ENCODE measurements around the gene ZNF296.

The ZNF296 gene

DNA sequence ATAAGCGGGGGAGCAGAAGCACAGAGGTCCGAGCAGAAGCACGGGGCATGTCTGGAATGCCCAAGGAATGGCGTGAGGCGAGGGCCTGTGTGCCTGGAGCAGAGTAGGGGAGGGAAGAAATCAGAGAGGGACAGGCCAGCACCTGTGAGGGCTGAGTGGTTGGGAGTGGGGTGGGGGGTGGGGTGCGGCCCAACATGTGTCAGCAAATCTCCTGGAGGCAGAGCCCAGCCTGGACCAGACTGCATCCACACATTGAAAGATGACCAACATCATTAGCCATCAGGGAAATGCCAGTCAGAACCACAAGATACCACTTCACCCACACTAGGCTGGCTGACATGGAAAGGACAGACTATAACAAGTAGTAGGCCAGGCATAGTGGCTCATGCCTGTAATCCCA is 26.2 kb downstream of the ZNF296 start:
- no peaks in the 10 kb centered on the region for H3K9me3 ChIP-seq (ENCODE audit: insufficient read depth, low read depth, low read length)
- no peak overlapping the region for H3K9ac ChIP-seq (ENCODE audit: low read depth, low read length)
- no peak overlapping the region for H3K4me3 ChIP-seq (ENCODE audit: low read length)
- H3K36me3 ChIP-seq (ENCODE audit: insufficient read depth, low read length), result peaks cover 50% of the 10 kb centered on the region
- 96% methylated on average over 6 of the region's 6 CpGs for WGBS
- H3K4me1 ChIP-seq (ENCODE audit: insufficient read depth, low read length), result no peaks in the 10 kb centered on the region
- H3K27ac ChIP-seq (ENCODE audit: low read depth, low read length), result no peak overlapping the region
- no peaks in the 10 kb centered on the region for H3K27me3 ChIP-seq (ENCODE audit: insufficient read depth, low read length)

DNA sequence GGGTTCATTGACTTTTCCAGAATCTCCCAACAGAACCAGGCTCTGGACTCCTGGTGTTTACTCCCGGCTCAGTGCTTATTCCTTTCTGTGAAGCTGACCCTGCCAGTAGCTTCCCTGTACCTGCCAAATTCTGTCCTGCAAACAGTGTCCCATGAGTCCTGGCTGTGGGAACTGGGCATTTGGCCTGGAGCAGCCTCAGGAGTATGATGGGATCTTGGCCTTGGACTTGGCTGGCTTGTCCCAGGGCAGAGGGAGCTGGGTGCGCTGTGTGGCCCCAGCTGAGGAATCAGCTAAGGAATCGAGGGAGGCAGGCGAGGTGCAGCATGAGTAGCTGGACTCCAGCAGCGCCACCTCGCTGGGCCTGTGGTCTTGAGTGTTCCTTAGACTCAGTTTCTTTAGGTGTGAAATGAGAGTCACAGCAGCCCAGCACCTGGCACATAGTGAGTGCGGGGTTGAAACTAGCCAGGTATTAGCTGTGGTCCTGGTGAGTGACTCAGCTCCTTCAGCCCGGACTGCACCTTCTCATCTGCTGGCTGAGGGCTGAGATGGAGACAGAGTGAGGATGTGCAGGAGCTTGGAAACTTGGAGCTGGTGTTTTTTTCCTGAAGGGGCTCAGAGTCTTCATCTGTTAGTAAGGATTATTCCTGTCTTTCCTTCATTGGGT is 27.1 kb downstream of the ZNF296 start:
- no peak overlapping the region for H3K27ac ChIP-seq (ENCODE audit: low read depth, low read length)

DNA sequence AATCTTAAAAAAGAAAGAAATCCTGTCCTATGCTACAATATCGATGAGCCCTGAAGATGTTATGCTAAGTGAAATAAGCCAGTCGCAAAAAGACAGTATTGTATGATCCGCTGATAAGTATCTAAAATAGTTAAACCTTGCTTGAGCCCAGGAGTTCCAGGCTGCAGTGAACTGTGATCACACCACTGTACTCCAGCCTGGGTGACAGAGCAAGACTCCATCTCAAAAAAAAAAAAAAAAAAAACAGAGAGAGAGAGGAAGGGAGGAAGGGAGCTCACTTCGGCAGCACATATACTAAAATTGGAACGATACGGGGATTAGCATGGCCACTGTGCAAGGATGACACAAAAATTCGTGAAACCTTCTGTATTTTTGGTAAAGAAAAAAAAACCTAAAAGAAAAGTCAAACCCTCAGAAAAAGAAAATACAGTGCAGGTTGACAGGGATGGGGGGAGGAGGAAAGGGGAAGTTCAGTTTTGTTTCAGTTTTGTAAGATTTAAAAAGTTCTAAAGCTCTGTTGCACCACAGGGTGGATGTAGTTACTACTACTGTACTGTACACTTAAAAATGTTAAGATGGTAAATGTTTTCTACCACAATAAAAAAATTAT is 29.0 kb downstream of the ZNF296 start:
- 96% methylated on average over 7 of the region's 7 CpGs for WGBS
- Histone ChIP-seq H3K27me3 (ENCODE audit: insufficient read depth, low read length) (no peaks in the 10 kb centered on the region), H3K4me1 (ENCODE audit: insufficient read depth, low read length) (no peaks in the 10 kb centered on the region), H3K9me3 (ENCODE audit: insufficient read depth, low read depth, low read length) (no peaks in the 10 kb centered on the region), H3K36me3 (ENCODE audit: insufficient read depth, low read length) (peaks cover 54% of the 10 kb centered on the region), H3K27ac (ENCODE audit: low read depth, low read length) (no peak overlapping the region), H3K4me3 (ENCODE audit: low read length) (no peak overlapping the region), H3K9ac (ENCODE audit: low read depth, low read length) (no peak overlapping the region)

More for the DNA sequence above, 27.1 kb downstream of the ZNF296 start:
- Histone ChIP-seq H3K27me3 (ENCODE audit: insufficient read depth, low read length) (no peaks in the 10 kb centered on the region), H3K9ac (ENCODE audit: low read depth, low read length) (no peak overlapping the region), H3K36me3 (ENCODE audit: insufficient read depth, low read length) (peaks cover 51% of the 10 kb centered on the region), H3K4me3 (ENCODE audit: low read length) (no peak overlapping the region), H3K9me3 (ENCODE audit: insufficient read depth, low read depth, low read length) (no peaks in the 10 kb centered on the region), H3K4me1 (ENCODE audit: insufficient read depth, low read length) (no peaks in the 10 kb centered on the region)
- WGBS, result 95% methylated on average over 8 of the region's 8 CpGs

DNA sequence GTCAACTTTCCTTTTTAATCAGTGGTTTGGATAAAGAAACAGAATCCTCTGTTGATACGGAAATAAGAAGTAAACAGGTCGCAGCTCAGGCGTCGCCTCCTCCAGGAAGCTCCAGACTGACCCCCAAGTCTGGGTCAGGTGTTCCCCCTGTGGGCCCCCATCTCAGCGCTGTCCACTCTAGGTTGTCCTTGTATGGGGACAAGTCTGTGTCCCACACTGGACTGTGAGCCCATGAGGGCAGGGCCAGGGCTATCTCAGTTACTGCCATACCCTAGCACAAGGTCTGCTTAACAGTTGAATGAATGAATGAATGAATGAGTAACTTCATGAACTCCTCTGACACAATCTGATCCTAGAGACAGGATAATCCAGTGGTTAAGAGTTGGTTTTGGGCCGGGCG is 29.9 kb downstream of the ZNF296 start:
- H3K4me3 ChIP-seq (ENCODE audit: low read length), result no peak overlapping the region
- H3K27ac ChIP-seq (ENCODE audit: low read depth, low read length), result no peak overlapping the region
- no peaks in the 10 kb centered on the region for H3K4me1 ChIP-seq (ENCODE audit: insufficient read depth, low read length)
- H3K9me3 ChIP-seq (ENCODE audit: insufficient read depth, low read depth, low read length), result no peaks in the 10 kb centered on the region
- WGBS, result 96% methylated on average over 7 of the region's 7 CpGs
- H3K27me3 ChIP-seq (ENCODE audit: insufficient read depth, low read length), result no peaks in the 10 kb centered on the region
- H3K36me3 ChIP-seq (ENCODE audit: insufficient read depth, low read length), result peaks cover 58% of the 10 kb centered on the region
- H3K9ac ChIP-seq (ENCODE audit: low read depth, low read length), result no peak overlapping the region

DNA sequence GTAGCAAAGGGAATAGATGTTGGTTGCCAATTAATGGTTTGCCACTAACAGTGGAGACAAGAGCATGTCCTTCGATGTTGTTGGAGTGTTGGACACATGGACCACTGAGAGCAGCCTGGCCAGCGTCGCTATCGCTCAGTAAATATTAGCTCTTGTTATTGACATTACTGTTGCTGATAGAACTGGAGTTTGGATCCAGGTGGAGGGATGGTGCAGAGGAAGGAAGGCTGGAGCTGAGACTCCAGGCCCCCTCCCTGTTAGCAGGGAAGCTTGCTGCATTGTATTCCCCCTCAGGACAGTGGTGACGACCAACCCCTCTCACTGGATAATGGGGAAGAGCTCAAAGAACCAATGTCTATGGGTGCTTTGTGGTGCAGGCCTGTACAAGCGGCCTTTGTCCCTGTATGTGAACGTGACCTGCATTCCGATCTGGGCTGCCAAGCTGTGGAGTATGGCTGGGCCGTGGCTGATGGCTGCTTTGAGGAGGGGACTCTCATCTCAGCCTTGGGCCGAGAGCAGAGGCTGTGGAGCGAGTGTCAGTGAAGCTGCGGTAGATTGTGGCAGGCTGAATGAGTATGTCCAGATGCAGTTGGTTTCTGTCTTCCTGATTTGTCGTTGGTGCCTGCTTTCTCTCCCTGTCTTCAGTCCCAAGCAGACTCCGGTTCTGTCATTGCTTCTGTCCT is 30.5 kb downstream of the ZNF296 start:
- H3K36me3 ChIP-seq (ENCODE audit: insufficient read depth, low read length), result peaks cover 63% of the 10 kb centered on the region
- no peaks in the 10 kb centered on the region for H3K9me3 ChIP-seq (ENCODE audit: insufficient read depth, low read depth, low read length)
- no peak overlapping the region for H3K4me3 ChIP-seq (ENCODE audit: low read length)
- no peaks in the 10 kb centered on the region for H3K4me1 ChIP-seq (ENCODE audit: insufficient read depth, low read length)
- 90% methylated on average over 14 of the region's 14 CpGs for WGBS
- no peak overlapping the region for H3K27ac ChIP-seq (ENCODE audit: low read depth, low read length)
- no peaks in the 10 kb centered on the region for H3K27me3 ChIP-seq (ENCODE audit: insufficient read depth, low read length)
- no peak overlapping the region for H3K9ac ChIP-seq (ENCODE audit: low read depth, low read length)

DNA sequence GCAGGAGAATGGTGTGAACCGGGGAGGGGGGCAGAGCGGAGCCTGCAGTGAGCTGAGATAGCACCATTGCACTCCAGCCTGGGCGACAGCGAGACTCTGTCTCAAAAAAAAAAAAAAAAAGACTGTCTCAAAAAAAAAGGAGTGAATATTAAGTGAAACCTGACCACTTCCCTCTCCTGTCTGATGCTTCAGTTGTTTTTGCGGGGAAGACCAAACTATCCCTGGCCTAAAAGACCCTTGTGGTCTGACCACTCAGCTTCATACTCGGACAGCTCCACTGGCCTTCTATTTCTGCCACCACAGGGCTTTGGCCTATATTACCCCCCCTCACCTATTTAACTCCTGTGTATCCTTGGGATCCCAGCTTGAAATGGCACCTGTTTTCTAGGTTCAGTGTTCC is 35.2 kb downstream of the ZNF296 start:
- Histone ChIP-seq H3K27me3 (ENCODE audit: insufficient read depth, low read length) (no peaks in the 10 kb centered on the region), H3K9ac (ENCODE audit: low read depth, low read length) (no peak overlapping the region), H3K36me3 (ENCODE audit: insufficient read depth, low read length) (peaks cover 62% of the 10 kb centered on the region), H3K27ac (ENCODE audit: low read depth, low read length) (no peak overlapping the region), H3K9me3 (ENCODE audit: insufficient read depth, low read depth, low read length) (no peaks in the 10 kb centered on the region), H3K4me1 (ENCODE audit: insufficient read depth, low read length) (no peaks in the 10 kb centered on the region), H3K4me3 (ENCODE audit: low read length) (no peak overlapping the region)
- WGBS, result 84% methylated on average over 4 of the region's 6 CpGs

DNA sequence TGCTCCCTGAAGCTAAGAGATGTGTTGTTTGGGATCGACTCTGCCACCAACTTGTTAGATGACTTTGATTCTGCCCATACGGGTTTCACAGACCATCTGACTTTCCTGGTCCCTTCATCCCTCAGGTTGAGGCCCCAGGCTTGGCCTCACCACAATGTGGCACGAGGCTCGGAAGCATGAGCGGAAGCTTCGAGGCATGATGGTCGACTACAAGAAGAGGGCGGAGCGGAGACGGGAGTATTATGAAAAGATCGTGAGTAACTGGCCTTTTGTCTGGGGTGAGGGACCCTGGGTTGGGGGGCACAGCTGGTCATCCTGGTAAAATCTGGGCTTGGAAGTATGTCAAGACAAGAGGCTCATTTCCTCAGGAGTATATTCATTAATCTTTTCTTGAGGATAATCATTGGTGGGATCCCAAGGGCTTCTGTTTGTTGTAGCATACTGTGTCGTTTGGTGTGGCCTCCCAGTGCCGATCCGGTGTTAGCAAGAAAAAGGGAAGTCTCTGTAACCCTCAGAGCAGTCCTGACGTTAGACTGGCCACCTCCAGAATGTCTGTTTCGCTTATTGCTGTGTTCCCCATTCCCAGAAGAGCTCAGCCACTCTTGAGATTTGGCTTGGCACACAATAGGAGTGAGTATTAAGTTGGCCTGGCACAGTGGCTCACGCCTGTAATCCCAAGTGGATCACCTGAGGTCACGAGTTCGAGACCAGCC is 36.1 kb downstream of the ZNF296 start:
- Histone ChIP-seq H3K9ac (ENCODE audit: low read depth, low read length) (no peak overlapping the region), H3K9me3 (ENCODE audit: insufficient read depth, low read depth, low read length) (no peaks in the 10 kb centered on the region), H3K27ac (ENCODE audit: low read depth, low read length) (no peak overlapping the region), H3K36me3 (ENCODE audit: insufficient read depth, low read length) (peaks cover 59% of the 10 kb centered on the region), H3K4me1 (ENCODE audit: insufficient read depth, low read length) (no peaks in the 10 kb centered on the region), H3K4me3 (ENCODE audit: low read length) (peak overlapping the region; percentile 96), H3K27me3 (ENCODE audit: insufficient read depth, low read length) (no peaks in the 10 kb centered on the region)
- 92% methylated on average over 19 of the region's 19 CpGs for WGBS

DNA sequence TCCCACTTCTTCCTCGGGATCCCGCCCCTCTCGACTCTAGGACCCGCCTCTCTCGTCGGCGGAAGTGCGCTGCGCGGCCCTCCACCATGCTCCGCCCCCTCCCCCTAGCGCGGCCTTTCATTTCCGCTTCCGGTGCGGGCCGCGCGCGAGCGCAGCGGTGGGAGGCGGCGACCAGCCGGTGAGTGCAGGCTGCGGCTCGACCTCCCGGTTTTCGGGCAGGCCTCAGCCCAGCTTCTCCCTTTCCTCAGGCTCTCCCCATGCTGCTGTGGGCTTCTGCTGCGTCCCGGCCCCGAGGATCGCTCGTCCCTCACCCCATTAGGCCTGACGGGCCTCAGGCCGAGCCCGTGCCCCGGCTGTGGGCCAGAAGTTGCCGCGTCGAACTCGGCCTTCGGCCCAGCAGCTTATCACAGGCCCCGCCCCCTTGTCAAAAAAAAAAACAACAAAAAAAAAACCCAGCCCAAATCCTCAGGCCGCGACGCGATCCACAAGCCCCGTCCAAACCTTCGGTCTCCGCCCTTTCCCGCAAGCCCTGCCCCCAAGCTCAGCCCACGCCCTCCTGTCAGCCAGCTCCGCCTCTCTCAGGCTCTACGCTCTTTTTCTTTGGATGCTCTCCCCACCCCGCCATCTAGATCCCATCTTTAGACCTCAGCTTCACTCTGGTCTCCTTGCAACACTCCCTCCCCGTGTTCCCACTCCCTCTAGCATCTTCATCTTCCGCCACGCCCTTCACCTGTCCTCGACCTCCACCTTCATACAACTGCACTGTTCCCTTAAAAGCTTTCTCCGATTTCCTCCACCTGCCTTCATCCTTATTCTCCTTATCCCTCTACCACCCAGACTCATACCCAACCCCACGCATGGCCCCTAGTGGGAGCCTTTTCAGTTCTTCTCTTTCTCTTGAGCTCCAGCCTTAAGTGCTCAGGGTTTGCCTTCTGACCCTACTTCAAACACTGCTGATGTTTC is 37.1 kb downstream of the ZNF296 start, which contains the start of gene CLASRP:
Gene CLASRP (plus strand): TSS at position 115 of the 963 bp plus-strand sequence. CDS start 1,168 bp downstream, outside the sequence.
- Histone ChIP-seq H3K9me3 (ENCODE audit: insufficient read depth, low read depth, low read length) (no peaks in the 10 kb centered on the region), H3K27ac (ENCODE audit: low read depth, low read length) (peak within 1 kb of the TSS; percentile 89; the same call in 1 of the 2 replicates), H3K4me1 (ENCODE audit: insufficient read depth, low read length) (no peaks in the 10 kb centered on the region), H3K9ac (ENCODE audit: low read depth, low read length) (peak within 1 kb of the TSS; percentile 87), H3K4me3 (ENCODE audit: low read length) (peak within 1 kb of the TSS; percentile 96), H3K27me3 (ENCODE audit: insufficient read depth, low read length) (no peaks in the 10 kb centered on the region), H3K36me3 (ENCODE audit: insufficient read depth, low read length) (peaks cover 55% of the 10 kb centered on the region)
- WGBS, result 3% methylated on average over 62 of the region's 62 CpGs

DNA sequence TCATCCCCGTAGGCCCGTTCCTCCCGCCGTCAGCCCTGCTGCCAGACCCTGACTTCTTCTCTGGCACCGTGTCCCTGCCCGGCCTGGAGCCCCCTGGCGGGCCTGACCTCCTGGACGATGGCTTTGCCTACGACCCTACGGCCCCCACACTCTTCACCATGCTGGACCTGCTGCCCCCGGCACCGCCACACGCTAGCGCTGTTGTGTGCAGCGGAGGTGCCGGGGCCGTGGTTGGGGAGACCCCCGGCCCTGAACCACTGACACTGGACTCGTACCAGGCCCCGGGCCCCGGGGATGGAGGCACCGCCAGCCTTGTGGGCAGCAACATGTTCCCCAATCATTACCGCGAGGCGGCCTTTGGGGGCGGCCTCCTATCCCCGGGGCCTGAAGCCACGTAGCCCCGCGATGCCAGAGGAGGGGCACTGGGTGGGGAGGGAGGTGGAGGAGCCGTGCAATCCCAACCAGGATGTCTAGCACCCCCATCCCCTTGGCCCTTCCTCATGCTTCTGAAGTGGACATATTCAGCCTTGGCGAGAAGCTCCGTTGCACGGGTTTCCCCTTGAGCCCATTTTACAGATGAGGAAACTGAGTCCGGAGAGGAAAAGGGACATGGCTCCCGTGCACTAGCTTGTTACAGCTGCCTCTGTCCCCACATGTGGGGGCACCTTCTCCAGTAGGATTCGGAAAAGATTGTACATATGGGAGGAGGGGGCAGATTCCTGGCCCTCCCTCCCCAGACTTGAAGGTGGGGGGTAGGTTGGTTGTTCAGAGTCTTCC is 38.7 kb downstream of the ZNF296 start:
- H3K36me3 ChIP-seq (ENCODE audit: insufficient read depth, low read length), result peaks cover 43% of the 10 kb centered on the region
- H3K4me1 ChIP-seq (ENCODE audit: insufficient read depth, low read length), result no peaks in the 10 kb centered on the region
- no peaks in the 10 kb centered on the region for H3K27me3 ChIP-seq (ENCODE audit: insufficient read depth, low read length)
- H3K4me3 ChIP-seq (ENCODE audit: low read length), result no peak overlapping the region
- H3K9ac ChIP-seq (ENCODE audit: low read depth, low read length), result no peak overlapping the region
- H3K9me3 ChIP-seq (ENCODE audit: insufficient read depth, low read depth, low read length), result no peaks in the 10 kb centered on the region
- no peak overlapping the region for H3K27ac ChIP-seq (ENCODE audit: low read depth, low read length)
- WGBS, result 94% methylated on average over 36 of the region's 37 CpGs

DNA sequence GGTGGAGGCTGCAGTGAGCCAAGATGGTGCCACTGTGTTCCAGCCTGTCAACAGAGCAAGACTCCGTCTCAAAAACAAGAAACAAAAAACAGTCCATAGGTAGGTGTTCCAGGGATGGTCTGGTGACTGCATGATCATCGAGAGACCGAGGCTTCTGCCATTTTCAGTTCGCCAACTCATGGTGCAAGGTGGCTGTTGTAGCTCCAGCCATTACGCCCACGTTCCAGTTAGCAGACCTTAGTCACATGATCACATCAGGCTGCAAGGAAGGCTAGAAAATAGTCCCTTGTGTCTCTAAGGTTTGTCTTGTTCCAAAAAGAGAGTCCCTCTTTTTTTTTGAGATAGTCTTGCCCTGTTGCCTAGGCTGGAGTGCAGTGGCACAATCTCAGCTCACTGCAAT is 40.5 kb downstream of the ZNF296 start:
- no peaks in the 10 kb centered on the region for H3K27me3 ChIP-seq (ENCODE audit: insufficient read depth, low read length)
- no peak overlapping the region for H3K4me3 ChIP-seq (ENCODE audit: low read length)
- 96% methylated on average over 6 of the region's 6 CpGs for WGBS
- no peak overlapping the region for H3K9ac ChIP-seq (ENCODE audit: low read depth, low read length)
- no peak overlapping the region for H3K27ac ChIP-seq (ENCODE audit: low read depth, low read length)
- H3K4me1 ChIP-seq (ENCODE audit: insufficient read depth, low read length), result no peaks in the 10 kb centered on the region
- peaks cover 31% of the 10 kb centered on the region for H3K36me3 ChIP-seq (ENCODE audit: insufficient read depth, low read length)
- no peaks in the 10 kb centered on the region for H3K9me3 ChIP-seq (ENCODE audit: insufficient read depth, low read depth, low read length)

Measured in HUES64 (cell line).